ENCODE results near the gene BTN1A1.
"Not testable (repeated sequence)": the region's sequence is repeated elsewhere in the genome, so short reads cannot be mapped to it uniquely, and the experiment has no call there.

BTN1A1 gene

GRCh38 chr6:26502165-26502564 is 2.1 kb downstream of the BTN1A1 start:
- no peak overlapping the region for H3K4me3 ChIP-seq (ENCODE audit: low read length)
- DNase-seq (ENCODE audit: low read depth, low spot score) = no peak

DNA sequence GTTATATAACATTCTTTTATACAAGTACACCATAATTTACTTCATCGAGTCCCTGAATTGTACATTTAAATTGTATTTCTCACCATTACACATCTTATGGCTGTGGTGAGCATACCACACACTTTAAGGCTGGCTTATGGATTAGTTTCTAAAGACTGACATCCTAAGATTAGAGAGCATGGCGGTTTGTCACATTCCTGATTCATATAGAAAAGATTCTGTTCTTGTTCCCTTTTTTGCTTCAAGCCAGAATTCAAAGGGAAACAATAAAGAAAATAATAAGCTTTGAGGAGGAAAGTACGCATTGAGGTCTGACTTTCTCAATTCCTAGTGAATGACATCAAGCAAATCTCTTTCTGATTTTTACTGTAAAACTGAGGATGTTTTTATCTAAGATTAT is 2.5 kb downstream of the BTN1A1 start:
- DNase-seq (ENCODE audit: low read depth, low spot score) = no peak
- no peak overlapping the region for H3K4me3 ChIP-seq (ENCODE audit: low read length)

DNA sequence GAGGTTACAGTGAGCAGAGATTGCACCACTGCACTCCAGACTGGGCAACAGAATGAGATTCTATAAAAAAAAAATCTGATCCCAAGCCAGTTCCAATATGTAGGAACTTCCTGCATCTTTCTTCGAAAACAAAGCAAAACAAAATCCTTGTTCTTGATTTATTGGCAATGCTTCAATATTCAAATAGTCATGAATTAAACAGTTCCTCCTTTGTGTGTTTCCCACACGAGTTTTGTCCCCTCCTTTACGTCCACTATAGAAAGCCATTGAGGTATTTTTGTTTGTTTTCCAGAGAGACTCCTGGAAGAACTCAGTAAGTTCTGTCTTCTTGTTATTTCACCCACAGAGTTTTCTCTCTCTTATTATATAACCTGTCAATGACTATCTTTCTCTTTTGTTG is 7.6 kb downstream of the BTN1A1 start:
- DNase-seq (ENCODE audit: low read depth, low spot score) = no peak

GRCh38 chr6:26511033-26511432 is 10.9 kb downstream of the BTN1A1 start:
- not testable (repeated sequence) for H3K4me3 ChIP-seq (ENCODE audit: low read length); DNase-seq (ENCODE audit: low read depth, low spot score)

More for the DNA sequence above, 7.6 kb downstream of the BTN1A1 start:
- no peak overlapping the region for H3K4me3 ChIP-seq (ENCODE audit: low read length)

DNA sequence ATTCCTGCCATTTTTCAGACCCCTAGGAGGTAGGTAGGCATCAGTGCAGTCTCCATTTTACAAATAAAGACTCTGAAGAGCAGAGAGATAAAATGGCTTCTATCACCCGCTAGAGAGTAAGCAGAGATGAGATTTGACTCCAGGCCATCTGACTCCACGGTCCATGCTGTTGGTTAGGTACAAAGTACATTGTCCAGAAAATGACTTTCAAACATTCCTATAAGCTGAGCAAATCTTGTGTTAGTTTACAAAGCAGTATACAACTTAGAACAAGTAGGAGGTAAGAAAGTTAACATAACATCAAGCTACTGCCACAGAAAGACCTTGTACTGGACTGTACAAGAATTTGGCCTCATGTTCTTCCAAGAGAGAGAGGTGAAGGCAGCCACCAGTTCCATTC is 14.9 kb downstream of the BTN1A1 start:
- no peak for DNase-seq (ENCODE audit: low read depth, low spot score)
- H3K4me3 ChIP-seq (ENCODE audit: low read length) = no peak overlapping the region

DNA sequence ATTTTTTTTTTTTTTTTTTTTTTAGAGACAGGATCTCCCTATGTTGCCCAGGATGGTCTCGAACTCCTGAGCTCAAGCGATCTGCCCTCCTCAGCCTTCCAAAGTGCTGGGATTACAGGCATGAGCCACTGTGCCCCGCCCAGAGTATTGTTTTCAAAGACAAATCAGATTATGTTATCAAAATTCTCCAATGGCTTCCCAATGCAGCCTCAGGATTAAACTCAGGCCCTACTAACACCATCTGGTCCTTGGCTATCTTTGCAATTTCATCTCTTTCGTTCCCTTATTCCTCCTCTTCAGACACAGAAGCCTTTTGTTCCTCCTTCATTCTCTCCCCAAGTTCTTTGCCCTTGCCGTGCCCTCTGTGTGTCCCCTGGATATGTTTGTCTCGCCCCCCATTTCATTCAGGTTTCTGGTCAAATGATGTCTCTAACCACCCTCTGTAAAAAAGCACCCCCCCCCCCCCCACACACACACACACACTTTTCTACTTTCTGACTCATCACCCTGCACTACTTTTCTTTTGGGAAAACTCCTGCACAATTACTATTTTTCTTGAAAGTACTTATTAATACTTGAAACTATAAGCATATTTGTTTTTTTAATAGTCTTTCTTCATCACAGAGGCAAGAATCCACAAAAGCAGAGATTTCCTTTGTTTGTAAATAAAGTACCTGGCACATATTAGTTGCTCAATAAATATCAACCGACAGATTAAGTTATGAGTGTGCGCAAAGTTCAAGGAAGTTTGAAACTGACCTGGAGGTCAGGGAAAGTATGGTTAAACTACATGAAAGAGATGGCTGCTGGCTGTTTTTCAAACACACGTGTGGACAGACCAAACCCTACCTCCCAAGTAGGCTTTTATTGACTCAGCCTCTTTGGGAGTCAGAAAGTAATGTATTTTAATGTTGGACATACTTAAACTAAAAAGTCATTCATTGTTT is 16.7 kb downstream of the BTN1A1 start:
- no peak overlapping the region for H3K4me3 ChIP-seq (ENCODE audit: low read length)
- DNase-seq (ENCODE audit: low read depth, low spot score) = no peak

DNA sequence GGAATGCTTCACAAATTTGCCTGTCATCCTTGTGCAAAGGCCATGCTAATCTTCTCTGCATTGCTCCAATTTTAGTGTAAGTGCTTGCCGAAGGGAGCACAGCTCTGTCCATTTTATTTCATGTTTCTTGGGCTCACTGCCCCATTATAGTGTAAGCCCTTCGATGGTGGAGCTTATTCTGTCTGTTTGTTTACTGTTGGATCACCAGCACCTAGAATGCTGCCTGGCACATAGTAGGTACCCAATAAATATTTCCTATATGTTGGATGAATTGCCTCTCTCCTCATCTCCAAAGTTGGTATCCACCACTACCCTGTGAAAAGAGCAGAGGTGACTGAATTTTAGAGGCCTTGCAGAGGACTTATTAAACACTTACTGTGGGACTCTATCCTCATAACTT is 19.3 kb downstream of the BTN1A1 start:
- no peak for DNase-seq (ENCODE audit: low read depth, low spot score)
- H3K4me3 ChIP-seq (ENCODE audit: low read length) = no peak overlapping the region

DNA sequence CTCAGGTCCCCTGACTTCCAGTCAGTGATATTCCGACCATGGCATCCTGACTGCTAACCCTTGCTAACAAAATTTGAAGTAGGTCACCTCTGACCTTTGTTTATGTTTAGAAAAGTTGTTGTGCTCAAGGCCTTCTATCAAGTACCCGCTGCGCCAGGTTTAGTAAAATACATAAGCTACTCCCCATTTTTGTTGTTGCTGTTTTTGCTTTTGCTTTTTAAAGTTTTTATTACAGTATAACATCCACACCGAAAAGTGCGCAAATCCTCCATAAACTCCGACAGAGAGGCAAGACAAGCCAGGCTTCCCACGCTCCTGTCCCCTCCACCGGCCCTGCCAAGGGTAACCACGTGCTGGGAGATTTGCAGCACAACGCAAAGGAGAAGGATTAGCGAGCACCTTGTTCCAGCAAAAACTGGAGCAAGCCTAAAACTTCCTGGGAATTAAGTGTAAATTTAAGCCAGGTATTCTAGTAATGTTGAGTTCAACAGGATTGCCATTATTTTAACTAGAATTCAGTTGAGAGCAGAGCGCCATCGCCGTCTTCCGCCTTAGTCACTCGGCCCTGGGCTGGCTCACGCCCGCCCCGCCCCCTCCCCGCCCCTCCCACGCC is 20.2 kb downstream of the BTN1A1 start:
- DNase-seq (ENCODE audit: low read depth, low spot score) = peak; percentile 59
- H3K4me3 ChIP-seq (ENCODE audit: low read length) = peak overlapping the region; percentile 45

- DNase-seq (ENCODE audit: low read depth, low spot score) = peak; percentile 75
These were observed 20.9 kb downstream of the BTN1A1 start for GRCh38 chr6:26520850-26521599.

GRCh38 chr6:26521600-26522391 is 21.7 kb downstream of the BTN1A1 start:
- DNase-seq (ENCODE audit: low read depth, low spot score) = no peak
- H3K4me3 ChIP-seq (ENCODE audit: low read length) = no peak overlapping the region; the same call in 1 of the 2 replicates

More at GRCh38 chr6:26520850-26521599, 20.9 kb downstream of the BTN1A1 start:
- H3K4me3 ChIP-seq (ENCODE audit: low read length) = peak overlapping the region; percentile 47

DNA sequence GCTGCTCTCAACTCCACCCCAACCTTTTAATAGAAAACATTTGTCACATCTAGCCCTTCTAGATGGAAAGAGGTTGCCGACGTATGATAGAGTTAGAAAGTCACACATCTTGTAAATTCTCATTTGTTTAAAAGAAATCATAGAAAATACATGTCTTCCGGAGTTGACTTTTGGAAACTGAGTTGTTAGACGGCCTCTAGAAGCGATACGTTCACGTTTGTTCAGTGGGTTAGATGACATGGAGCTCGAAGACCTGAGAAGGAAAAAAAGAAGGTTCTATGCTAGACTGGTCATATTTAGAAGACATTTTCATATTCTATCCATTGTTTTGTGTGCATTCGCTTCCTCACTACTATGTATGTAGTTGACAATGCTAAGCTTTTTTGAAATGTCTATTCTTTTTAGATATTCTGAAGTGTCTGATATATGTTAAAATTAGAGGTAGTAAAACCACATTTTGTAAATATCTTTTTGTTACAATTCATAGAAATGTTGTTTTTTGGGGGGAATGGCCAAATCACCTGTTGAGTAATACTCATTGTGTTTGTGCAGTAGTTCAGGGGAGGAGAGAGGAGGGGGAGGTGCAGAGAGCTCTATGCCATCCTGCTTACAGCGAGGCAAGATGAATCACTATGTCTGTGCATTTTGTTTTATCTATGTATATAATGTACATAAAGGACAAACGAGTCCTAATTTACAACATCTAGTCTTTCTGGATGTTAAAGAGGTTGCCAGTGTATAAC is 22.6 kb downstream of the BTN1A1 start:
- not testable (repeated sequence) for H3K4me3 ChIP-seq (ENCODE audit: low read length); DNase-seq (ENCODE audit: low read depth, low spot score)

- not testable (repeated sequence) for DNase-seq (ENCODE audit: low read depth, low spot score); H3K4me3 ChIP-seq (ENCODE audit: low read length)
These were observed 24.2 kb downstream of the BTN1A1 start for GRCh38 chr6:26524314-26524713.

- H3K4me3 ChIP-seq (ENCODE audit: low read length) = no peak overlapping the region
- DNase-seq (ENCODE audit: low read depth, low spot score) = no peak
These were observed 24.7 kb downstream of the BTN1A1 start for GRCh38 chr6:26524722-26525370.

DNA sequence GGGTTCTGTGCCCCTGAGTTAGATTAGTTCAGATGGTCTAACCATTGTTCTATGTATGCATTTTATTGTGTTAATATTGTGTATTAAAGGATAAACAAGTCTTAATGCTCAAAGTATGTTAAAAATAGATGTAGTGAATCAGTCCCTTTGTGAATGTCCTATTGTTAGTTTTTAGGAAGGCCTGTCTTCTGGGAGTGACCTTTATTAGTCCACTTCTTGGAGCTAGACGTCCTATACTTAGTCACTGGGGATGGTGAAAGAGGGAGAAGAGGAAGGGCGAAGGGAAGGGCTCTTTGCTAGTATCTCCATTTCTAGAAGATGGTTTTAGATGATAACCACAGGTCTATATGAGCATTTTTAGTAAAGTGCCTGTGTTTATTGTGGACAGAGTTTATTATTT is 25.7 kb downstream of the BTN1A1 start:
- H3K4me3 ChIP-seq (ENCODE audit: low read length) = no peak overlapping the region
- DNase-seq (ENCODE audit: low read depth, low spot score) = no peak

- DNase-seq (ENCODE audit: low read depth, low spot score) = no peak
These were observed 26.8 kb downstream of the BTN1A1 start for GRCh38 chr6:26526928-26527327.

DNA sequence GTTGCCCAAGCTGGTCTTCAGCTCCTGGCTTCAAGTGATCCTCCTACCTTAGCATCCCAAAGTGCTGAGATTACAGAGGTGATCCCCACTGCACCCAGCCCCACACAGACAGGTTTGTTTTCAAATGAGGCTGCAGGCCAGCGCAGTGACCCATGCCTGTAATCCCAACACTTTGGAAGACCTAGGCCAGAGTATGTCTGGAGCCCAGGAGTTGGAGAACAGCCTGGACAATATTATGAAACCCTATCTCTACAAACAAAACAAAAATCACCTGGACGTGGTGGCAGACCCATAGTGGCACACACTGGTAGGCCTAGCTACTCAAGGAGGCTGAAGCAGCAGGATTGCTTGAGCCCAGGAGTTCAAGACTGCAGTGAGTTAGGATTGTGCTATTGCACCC is 30.1 kb downstream of the BTN1A1 start:
- DNase-seq (ENCODE audit: low read depth, low spot score) = no peak
- no peak overlapping the region for H3K4me3 ChIP-seq (ENCODE audit: low read length)

More at GRCh38 chr6:26526928-26527327, 26.8 kb downstream of the BTN1A1 start:
- no peak overlapping the region for H3K4me3 ChIP-seq (ENCODE audit: low read length)

GRCh38 chr6:26531897-26532296 is 31.8 kb downstream of the BTN1A1 start:
- no peak overlapping the region for H3K4me3 ChIP-seq (ENCODE audit: low read length)
- no peak for DNase-seq (ENCODE audit: low read depth, low spot score)
